ENCODE results near the gene MRPL21. TPM values are rescaled to one million over a fixed set of nuclear protein-coding genes. Genes with fewer than 3 reads are reported as not detected.

Gene MRPL21
- total RNA-seq, 1 donor from 2014 or later = 52.5 TPM

DNA sequence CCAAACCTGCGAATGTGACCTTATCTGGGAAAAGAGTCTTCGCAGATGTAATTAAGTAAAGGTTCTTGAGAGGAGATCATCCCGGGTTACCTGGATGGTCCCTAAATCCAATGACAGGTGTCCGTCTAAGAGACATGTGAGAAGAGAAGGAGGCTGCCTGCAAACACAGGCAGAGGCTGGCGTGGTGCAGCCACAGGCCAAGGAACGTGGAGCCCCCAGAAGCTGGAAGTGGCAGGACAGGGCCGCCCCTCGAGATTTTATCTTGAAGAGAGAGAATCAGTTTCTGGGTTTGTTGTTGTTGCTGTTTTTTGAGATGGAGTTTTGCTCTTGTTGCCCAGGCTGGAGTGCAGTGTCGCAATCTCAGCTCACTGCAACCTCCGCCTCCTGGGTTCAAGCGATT is 43.5 kb upstream of the MRPL21 start:
- Mint-ChIP-seq H3K27me3 (ENCODE audit: low read depth) (no peaks in the 10 kb centered on the region), H3K27ac (peak overlapping the region; percentile 83), H3K36me3 (no peaks in the 10 kb centered on the region), H3K4me1 (peaks cover 14% of the 10 kb centered on the region), H3K9me3 (no peaks in the 10 kb centered on the region), H3K4me3 (no peak overlapping the region)
- DNase-seq (ENCODE audit: low spot score in 2 of 2, unreplicated experiment in 2 of 2) = no peak
- TF ChIP-seq, protein P1, sequence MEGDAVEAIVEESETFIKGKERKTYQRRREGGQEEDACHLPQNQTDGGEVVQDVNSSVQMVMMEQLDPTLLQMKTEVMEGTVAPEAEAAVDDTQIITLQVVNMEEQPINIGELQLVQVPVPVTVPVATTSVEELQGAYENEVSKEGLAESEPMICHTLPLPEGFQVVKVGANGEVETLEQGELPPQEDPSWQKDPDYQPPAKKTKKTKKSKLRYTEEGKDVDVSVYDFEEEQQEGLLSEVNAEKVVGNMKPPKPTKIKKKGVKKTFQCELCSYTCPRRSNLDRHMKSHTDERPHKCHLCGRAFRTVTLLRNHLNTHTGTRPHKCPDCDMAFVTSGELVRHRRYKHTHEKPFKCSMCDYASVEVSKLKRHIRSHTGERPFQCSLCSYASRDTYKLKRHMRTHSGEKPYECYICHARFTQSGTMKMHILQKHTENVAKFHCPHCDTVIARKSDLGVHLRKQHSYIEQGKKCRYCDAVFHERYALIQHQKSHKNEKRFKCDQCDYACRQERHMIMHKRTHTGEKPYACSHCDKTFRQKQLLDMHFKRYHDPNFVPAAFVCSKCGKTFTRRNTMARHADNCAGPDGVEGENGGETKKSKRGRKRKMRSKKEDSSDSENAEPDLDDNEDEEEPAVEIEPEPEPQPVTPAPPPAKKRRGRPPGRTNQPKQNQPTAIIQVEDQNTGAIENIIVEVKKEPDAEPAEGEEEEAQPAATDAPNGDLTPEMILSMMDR (IDR thresholded peaks at IDR 0.05; ENCODE audit: unreplicated experiment) = no peak

DNA sequence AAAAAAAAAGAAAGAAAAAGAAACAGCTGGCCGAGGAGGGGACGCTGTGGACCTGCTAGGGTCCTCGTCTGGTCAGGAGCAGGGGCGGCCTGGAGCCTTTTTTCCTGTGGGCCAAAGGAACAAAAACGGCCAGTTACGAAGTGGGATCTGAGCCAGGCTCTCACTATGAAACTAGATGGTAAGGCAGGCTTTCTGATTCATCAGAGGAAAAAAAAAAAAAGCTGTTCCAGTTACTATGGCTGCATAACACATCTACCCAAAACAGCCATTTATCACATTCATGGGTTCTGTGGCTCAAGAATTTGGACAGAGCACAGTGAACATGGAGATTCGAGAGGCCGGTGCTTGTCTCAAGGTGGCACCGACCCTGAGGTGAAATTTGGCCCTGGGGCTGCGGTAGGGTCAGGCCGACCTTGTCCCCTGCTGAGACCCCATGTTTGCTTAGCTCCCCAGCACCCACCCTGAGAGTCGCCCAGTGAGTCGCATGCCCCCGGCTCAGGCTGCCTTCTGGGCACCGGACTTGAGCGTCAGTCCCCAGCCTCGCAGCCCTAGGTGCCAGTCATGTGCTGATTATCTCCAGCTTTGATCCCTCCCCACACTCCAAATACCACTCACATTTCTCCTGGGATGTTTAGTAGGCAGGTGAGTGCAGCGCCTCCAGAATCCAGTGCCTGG is 42.9 kb upstream of the MRPL21 start:
- H3K4me1 Mint-ChIP-seq = peaks cover 14% of the 10 kb centered on the region
- H3K27me3 Mint-ChIP-seq (ENCODE audit: low read depth) = no peaks in the 10 kb centered on the region
- no peaks in the 10 kb centered on the region for H3K36me3 Mint-ChIP-seq
- no peak for DNase-seq (ENCODE audit: low spot score in 2 of 2, unreplicated experiment in 2 of 2)
- peak overlapping the region; percentile 83 for H3K27ac Mint-ChIP-seq
- H3K9me3 Mint-ChIP-seq = no peaks in the 10 kb centered on the region
- TF ChIP-seq, protein P1 (IDR thresholded peaks at IDR 0.05; ENCODE audit: unreplicated experiment) = no peak
- H3K4me3 Mint-ChIP-seq = no peak overlapping the region

DNA sequence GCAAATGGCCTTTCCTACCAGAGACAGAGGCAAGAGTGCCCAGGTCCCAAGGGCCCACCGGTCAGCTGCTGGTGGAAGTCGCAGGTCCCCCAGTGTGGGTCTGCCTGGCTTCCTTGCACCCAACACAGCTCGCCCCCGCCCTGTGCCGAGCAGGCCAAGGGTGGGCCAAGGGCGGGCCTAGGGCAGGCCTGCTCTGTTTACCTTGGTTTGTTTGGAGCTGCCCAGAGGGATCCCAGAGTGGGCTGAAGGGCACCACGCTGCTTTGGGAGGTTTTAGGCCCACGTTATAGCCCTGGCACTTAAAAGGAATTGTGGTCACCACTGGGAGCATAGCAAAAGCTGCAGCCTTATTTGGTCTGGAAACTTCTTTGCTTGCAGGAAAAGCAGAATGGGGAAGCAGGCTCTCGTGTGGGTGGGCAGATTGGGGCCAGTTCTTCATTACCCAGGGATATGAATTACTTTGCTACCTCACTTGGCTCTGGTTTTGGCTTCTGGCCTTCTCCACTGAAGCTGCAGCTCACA is 39.2 kb upstream of the MRPL21 start:
- Mint-ChIP-seq H3K36me3 (peaks cover 9% of the 10 kb centered on the region), H3K27ac (no peak overlapping the region)

DNA sequence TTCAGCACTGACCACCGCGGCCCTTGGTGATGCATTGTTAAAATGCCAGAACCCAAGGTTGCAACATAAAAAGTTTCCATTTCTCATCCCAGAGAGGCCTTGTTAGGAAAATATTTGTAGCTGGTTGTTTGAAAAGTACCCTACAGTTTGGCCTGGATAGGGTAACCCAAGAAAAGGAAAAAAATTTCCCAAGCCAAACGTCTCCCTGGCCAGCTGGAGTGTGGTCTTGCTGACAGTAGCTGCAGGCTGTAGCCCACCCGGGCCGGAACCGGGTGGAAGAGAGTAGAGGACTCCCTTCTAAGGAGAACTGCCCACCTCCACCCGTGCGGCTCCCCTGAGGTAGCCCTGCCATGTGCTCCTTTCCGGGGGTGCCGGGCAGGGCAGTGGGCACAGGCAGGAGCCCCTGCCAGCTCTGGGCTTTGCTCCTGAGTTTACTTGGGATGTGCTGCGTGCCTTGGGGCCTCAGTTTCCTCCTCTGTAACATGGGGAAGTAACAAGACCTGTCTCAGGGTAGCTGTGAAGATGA is 38.5 kb upstream of the MRPL21 start:
- Mint-ChIP-seq H3K4me3 (no peak overlapping the region), H3K27me3 (ENCODE audit: low read depth) (no peaks in the 10 kb centered on the region), H3K36me3 (peaks cover 9% of the 10 kb centered on the region), H3K9me3 (no peaks in the 10 kb centered on the region), H3K27ac (no peak overlapping the region), H3K4me1 (peaks cover 14% of the 10 kb centered on the region)
- no peak for DNase-seq (ENCODE audit: low spot score in 2 of 2, unreplicated experiment in 2 of 2)
- TF ChIP-seq, protein P1 (IDR thresholded peaks at IDR 0.05; ENCODE audit: unreplicated experiment) = no peak

More for the DNA sequence above, 39.2 kb upstream of the MRPL21 start:
- Mint-ChIP-seq H3K27me3 (ENCODE audit: low read depth) (no peaks in the 10 kb centered on the region), H3K4me3 (no peak overlapping the region), H3K9me3 (no peaks in the 10 kb centered on the region), H3K4me1 (peaks cover 14% of the 10 kb centered on the region)
- DNase-seq (ENCODE audit: low spot score in 2 of 2, unreplicated experiment in 2 of 2) = no peak
- TF ChIP-seq, protein P1 (IDR thresholded peaks at IDR 0.05; ENCODE audit: unreplicated experiment) = no peak

DNA sequence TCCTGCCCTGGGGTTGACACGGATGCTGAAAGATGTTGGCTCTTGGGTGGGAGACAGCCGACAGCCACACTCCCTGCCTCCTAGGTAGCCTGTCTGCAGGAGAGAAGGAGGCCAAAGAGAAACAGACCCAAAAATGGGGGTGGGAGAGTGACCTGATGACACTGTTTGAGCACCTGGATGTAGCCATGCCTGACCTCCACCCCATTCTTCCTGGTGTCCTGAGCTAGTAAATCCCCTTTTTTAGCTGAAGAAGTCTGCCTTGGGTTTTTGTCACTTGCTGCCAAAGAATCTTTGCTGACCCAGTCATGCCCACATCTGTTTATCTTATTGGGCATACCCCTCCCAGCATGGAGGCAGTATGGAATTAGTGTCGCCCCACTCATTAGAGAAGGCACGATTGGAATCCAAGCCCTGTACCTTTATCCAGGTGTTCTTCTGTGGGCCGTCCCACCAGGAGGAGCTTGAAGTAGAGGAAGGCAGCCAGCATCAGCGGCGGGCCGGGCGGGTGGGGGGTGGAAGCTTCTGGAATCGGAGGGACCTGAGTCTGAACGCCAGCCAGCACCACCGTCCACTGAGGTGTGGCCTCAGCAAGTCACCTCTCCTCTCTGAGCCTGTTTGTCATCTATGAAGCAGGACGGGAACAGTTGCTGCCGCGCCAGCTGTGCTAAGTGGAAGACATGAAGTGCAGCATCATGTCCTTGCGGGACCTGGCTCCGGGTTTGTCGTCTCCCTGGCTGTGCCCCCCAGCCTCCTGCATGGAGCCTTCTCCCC is 37.9 kb upstream of the MRPL21 start:
- H3K9me3 Mint-ChIP-seq = no peaks in the 10 kb centered on the region
- no peaks in the 10 kb centered on the region for H3K27me3 Mint-ChIP-seq (ENCODE audit: low read depth)
- H3K36me3 Mint-ChIP-seq = peaks cover 9% of the 10 kb centered on the region
- no peak for DNase-seq (ENCODE audit: low spot score in 2 of 2, unreplicated experiment in 2 of 2)
- H3K27ac Mint-ChIP-seq = no peak overlapping the region
- peaks cover 9% of the 10 kb centered on the region for H3K4me1 Mint-ChIP-seq
- TF ChIP-seq, protein P1 (IDR thresholded peaks at IDR 0.05; ENCODE audit: unreplicated experiment) = no peak
- H3K4me3 Mint-ChIP-seq = no peak overlapping the region

All from mesothelial cell of epicardium (in vitro differentiated cells).